ENCODE results near the gene FAM9C.

GRCh38 chrX:13053171-13053570, 8.8 kb upstream of the FAM9C start:
- TF ChIP-seq POLR2A (IDR thresholded peaks at IDR 0.05), result no peak
- TF ChIP-seq CTCF (IDR thresholded peaks at IDR 0.05), result no peak

Measured in Peyer's patch (tissue), 4 donors.